ENCODE measurements around the gene SIX2. TPM values are rescaled to one million over a fixed set of nuclear protein-coding genes. Genes with fewer than 3 reads are reported as not detected.

The SIX2 gene
- total and polyA plus RNA-seq, 9 of the 15 experiments (the other 6 are each of a cell fraction or from before 2014, with no cell fraction given), result not detected

DNA sequence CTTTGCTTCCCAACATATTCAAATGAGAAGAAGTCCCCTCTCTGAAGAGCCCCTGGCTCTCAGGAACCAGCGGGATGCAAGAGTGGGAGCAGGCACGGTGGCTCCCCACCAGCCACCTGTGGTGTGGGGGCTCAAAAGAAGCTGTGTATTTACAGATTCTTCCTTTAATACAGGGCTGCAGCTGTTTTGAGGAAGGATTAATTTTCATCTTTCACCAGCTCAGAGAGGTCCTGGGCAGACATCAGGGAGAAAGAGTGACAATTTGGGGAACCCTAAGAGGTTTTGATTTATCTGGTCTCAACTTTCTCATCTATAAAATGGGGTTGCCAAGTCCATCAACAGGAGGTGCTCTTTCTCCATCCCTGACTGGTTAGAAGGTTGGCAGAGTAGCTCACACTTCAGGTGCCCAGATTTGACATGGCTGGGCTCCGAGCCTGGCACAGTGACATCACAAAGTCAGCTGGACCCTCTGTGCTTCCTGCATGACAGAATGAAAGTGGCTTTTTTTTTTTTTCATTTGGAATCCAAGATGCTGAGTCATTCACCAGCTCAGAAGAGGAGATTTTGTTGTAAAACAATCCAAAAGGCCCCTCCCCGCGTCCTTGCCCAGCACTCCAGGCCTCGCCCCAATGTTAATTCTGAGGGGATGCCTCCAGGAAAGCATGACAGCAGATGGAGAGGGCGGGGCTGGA, 15.5 kb upstream of the SIX2 start:
- BruUV-seq (replicated peaks), result no TSS peak
- no peaks in the 10 kb centered on the region for H3K9me3 ChIP-seq (replicated peaks; ENCODE audit: control insufficient read depth, insufficient read depth, low read depth, low read length)
- ChIA-PET CTCF (ENCODE audit: low intra/inter-chr PET ratio) (interaction anchor here (0.7 kb wide), 1 partner anchor 56 kb away, joined by 3 read pairs; no protein-coding TSS in a partner anchor), POLR2A (interaction anchor here (0.7 to 0.9 kb wide), 2 partner anchors 12 to 26 kb away, joined by 3 read pairs; no protein-coding TSS in a partner anchor)
- H3K36me3 ChIP-seq (ENCODE audit: control insufficient read depth, insufficient read depth, low read length), result no peaks in the 10 kb centered on the region
- H3K4me3 ChIP-seq, result no peak overlapping the region
- no peak overlapping the region for H3K9ac ChIP-seq (ENCODE audit: insufficient read depth in 1 of 2, low read depth in 2 of 2, low read length in 2 of 2)
- no peak for ATAC-seq
- DNase-seq (ENCODE audit: extremely low read depth in 1 of 4, low spot score in 3 of 4), result peak in 2 of 4 experiments; percentile 18 to 26
- FAIRE-seq, result peak; percentile 23
- H4K20me1 ChIP-seq (replicated peaks; ENCODE audit: control insufficient read depth, insufficient read depth, low read length), result no peaks in the 10 kb centered on the region
- WGBS (ENCODE audit: insufficient coverage, low coverage, missing lambda C conversion rate), result 0% methylated on average over 7 of the region's 7 CpGs
- H3K27me3 ChIP-seq (ENCODE audit: control insufficient read depth in 2 of 2, insufficient read depth in 2 of 2, low read length in 2 of 2), result peaks cover 0 to 8% of the 10 kb centered on the region in 2 experiments; a peak in 2 of 5 replicates
- no peak overlapping the region for H3K27ac ChIP-seq (ENCODE audit: extremely low read depth, low read depth, low read length)
- no peak overlapping the region for H2AFZ ChIP-seq (ENCODE audit: low read depth, low read length)
- no peaks in the 10 kb centered on the region for H3K79me2 ChIP-seq (ENCODE audit: control insufficient read depth, insufficient read depth, low read length)
- in situ Hi-C loops (cut with MboI), result no loop called here
- no peak for TF ChIP-seq ERF (CRISPR knock-in tag; IDR thresholded peaks at IDR 0.05)
- no peak for TF ChIP-seq NFIX (CRISPR knock-in tag; IDR thresholded peaks at IDR 0.05; ENCODE audit: low read depth)
- TF ChIP-seq ZNF316 (IDR thresholded peaks at IDR 0.05), result peak; percentile 79
- TF ChIP-seq MAFF (IDR thresholded peaks at IDR 0.05; ENCODE audit: low read length), result peak; percentile 48; the same call in 1 of the 2 replicates
- peak; percentile 64 for TF ChIP-seq NFE2 (IDR thresholded peaks at IDR 0.05; ENCODE audit: low read depth)
- TF ChIP-seq MAFG (tag; conservative IDR thresholded peaks at IDR 0.05), result peak; percentile 89
- no peak for TF ChIP-seq SMARCB1 (IDR thresholded peaks at IDR 0.05; ENCODE audit: insufficient read length, low read depth)
- peak; percentile 75; the same call in 1 of the 2 replicates for TF ChIP-seq NFE2L1 (tag; IDR thresholded peaks at IDR 0.05; ENCODE audit: borderline replicate concordance, low read depth)
- peak; percentile 49; the same call in 1 of the 2 replicates for TF ChIP-seq BCOR (IDR thresholded peaks at IDR 0.05)
- TF ChIP-seq KDM1A (IDR thresholded peaks at IDR 0.05), result 0 out of 4 replicates have a peak, but pooled peaks of 1 of the 2 experiments have one; percentile 25
- TF ChIP-seq ZNF384 (IDR thresholded peaks at IDR 0.05; ENCODE audit: low read depth, low read length), result peak; percentile 57
- no peak for TF ChIP-seq TCF7L2 (IDR thresholded peaks at IDR 0.05; ENCODE audit: low read depth, low read length)
- TF ChIP-seq ZNF12 (CRISPR knock-in tag; IDR thresholded peaks at IDR 0.05), result no peak
- TF ChIP-seq CBX3 (IDR thresholded peaks at IDR 0.05; ENCODE audit: borderline replicate concordance in 1 of 2, low read length in 2 of 2), result no peak
- TF ChIP-seq RBM25 (IDR thresholded peaks at IDR 0.05; ENCODE audit: low read depth, low read length, severe bottlenecking), result peak; percentile 72
- TF ChIP-seq HDAC8 (tag; IDR thresholded peaks at IDR 0.05), result no peak
- peak; percentile 39; the same call in 1 of the 2 replicates for TF ChIP-seq C11orf30 (IDR thresholded peaks at IDR 0.05; ENCODE audit: low read depth)
- peak; percentile 45; the same call in 1 of the 2 replicates for TF ChIP-seq MAFK (IDR thresholded peaks at IDR 0.05; ENCODE audit: low read length)
- H3K9me1 ChIP-seq (ENCODE audit: control insufficient read depth, insufficient read depth, low read length), result no peaks in the 10 kb centered on the region
- intact Hi-C loops (cut with micrococcal nuclease), result no loop called here
- no peaks in the 10 kb centered on the region; a peak in 1 of 5 replicates for H3K4me1 ChIP-seq (replicated peaks in 1 of 2; ENCODE audit: control insufficient read depth in 2 of 2, insufficient read depth in 2 of 2, low read length in 2 of 2)
- H3K4me2 ChIP-seq (ENCODE audit: insufficient read depth, low read length), result no peak overlapping the region

Data from K562 (cell line).